SH-SY5Y (cell line): ENCODE results near the gene KRT28.

Experiments used
- GATA2 ChIP-seq: IDR thresholded peaks from 2 replicates; pipeline ENCODE4 v1.6.1; 2011; ENCODE audit warnings: mild to moderate bottlenecking, low read depth, low read length
- GATA3 ChIP-seq: IDR thresholded peaks from 2 replicates; pipeline ENCODE4 v1.6.1; 2011; ENCODE audit warnings: low read depth, mild to moderate bottlenecking, low read length, moderate library complexity

DNA sequence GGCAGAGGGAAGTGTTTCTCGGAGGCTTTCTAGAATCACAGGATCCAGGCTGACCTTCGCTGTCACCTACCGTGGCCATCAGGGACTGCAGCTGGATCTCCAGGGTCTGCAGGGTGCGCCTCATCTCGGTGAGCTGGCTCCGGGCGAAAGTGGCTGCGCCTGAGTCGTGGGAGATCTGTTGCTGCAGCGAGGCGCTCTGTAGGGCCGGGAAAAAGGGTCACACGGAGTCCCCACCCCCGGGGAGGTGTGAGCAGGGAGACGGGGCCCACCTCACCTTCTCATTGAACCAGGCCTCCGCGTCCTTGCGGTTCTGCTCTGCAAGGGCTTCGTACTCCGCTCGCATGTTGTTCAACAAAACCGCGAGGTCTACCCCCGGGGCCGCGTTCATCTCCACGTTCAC is 2.9 kb downstream of the KRT28 start:
- TF ChIP-seq GATA2: no peak
- no peak for TF ChIP-seq GATA3
